Stimulated activated CD4-positive, alpha-beta T cell treated with anti-CD3 and anti-CD28 coated beads, TNF-alpha, amount 100 ng/mL, for 1 hour (primary cell): ENCODE results near the gene CBX2.

Experiments
- DNase-seq, 3 donors: peaks; one replicate each; pipeline ENCODE4 v3.0.0-alpha.2; 2020; ENCODE audit warnings: low read depth in 3 of 3, low spot score in 1 of 3

The CBX2 gene

DNA sequence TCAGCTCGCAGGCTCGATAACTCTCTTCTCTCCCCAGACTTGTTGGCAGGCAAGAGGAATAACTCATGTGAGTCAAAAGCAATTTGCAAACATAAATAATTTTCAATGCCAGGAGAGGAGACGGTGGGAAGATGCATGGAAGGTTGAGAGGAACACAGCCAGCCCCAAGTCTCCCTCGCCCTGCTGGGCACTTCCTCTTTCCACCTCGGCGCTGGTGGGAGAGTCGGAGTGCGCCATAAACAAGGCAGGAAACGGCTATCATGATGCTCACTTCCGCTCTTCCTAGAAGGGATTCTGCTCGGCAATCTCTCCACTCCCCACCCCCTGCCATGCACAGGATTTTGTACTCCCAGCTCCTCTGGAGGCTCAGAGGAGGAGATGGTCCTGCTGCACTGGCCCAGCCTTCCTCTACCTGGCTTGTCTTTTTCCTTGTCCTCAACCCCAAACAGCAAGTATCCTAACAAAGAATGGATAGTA, 48.3 kb downstream of the CBX2 start:
- DNase-seq, result no peak

DNA sequence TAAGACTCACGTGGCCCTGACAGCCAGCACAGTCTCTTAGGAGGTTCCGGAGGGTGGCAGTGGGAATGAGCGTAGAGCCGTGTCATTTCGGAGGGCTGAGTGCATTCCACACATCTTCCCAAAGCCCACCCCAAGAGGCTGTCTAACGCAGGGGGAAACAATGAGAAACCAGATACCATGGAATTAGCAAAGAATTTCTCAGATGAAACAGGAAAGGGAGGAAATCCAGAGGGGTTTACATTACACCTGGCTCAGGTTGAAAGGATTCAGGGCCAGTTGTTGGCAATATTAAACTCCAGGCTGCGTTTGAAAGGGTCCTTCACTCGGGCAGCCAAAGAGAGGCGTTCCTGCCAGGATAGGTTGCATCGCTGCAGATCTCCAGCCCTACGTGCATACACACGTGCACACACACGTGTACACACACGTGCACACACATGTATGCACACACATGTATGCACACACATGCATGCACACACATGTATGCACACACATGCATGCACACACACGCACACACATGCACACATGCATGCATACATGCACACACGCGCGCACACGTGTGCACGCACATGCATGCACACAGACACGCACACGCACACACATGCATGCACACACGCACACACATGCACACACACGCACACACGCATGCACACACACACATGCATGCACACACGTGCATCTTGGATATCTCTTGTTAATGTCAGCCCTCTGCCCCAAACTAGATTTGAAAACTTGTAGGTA, 49.1 kb downstream of the CBX2 start:
- no peak for DNase-seq

DNA sequence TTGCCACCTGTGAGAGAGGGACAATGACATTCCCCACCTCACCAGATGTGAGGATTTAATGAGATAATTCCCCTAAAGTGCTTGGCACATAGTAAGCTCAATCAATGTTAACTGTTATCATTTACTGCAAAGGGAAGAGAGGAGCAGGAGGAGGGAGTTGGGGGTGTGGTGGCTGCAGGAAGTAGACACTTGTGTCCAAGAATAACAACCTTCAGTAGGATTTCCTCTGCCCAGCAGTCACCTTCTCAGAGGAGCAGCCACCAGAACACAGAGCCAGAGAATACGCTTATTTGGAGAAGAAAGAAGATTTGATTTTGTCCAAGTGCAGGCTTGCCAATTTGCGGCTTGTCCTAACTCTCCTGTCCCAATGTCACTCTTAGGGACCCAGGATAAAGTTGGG, 51.1 kb downstream of the CBX2 start:
- no peak for DNase-seq

DNA sequence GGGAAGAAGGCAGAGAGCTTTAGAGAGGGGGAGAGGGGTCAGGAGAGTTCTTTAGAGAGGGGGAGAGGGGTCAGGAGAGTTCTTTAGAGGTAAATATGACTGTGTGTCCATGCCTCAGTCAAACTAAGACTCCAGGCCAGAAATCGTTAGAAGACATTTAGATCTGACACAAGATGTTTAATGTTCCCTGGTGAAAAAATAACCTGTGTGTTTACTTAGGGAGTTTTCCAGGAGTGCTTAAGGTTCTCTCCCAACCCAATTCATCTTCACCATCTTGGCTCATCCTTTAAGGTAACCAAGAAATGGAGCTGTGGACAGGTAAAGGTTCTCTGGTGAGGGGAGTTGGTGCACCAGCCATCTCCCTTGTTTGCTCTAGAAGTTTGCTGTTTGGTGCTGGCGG, 51.5 kb downstream of the CBX2 start:
- DNase-seq, result no peak

DNA sequence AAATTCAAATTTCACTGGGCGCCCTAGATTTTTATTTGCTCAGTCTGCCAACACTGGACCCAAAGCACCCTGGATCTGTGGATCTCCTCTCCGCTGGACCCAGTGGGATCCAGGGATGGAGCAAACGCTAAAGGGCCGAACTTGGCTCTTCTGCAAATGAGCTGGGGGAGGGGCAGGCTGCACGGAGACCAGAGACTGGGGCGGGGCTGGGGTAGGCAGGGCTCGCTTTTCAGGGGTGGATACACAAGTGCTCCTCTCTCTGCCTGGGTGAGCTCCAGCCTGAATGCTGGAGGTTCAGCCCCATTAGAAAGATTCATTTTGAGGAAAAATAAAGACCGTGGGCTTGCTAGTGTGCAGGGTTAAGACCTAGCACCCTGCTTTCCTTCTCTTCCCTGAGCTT, 52.4 kb downstream of the CBX2 start:
- no peak for DNase-seq

DNA sequence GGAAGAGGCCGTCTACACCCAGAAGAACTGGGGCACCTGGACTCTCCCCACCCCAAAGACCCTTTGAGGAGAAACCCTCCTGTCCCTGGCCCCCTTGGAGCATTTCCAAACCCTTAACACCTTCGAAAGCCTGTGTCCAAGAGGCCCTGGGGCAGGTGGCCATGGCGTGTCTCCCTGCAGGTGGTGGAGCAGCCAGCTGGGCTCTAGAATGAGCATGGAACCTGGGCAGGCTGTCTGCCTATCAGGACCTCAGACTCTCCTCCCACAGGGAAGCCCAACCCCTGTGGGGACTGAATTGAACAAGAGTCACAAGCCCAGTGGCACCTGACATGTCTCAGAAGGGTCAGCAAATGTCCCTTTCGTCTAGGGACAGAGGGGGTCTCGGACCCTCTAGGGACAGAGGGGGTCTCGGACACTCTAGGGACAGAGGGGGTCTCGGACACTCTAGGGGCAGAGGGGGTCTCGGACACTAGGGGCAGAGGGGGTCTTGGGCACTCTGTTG, 52.9 kb downstream of the CBX2 start:
- DNase-seq, result no peak

DNA sequence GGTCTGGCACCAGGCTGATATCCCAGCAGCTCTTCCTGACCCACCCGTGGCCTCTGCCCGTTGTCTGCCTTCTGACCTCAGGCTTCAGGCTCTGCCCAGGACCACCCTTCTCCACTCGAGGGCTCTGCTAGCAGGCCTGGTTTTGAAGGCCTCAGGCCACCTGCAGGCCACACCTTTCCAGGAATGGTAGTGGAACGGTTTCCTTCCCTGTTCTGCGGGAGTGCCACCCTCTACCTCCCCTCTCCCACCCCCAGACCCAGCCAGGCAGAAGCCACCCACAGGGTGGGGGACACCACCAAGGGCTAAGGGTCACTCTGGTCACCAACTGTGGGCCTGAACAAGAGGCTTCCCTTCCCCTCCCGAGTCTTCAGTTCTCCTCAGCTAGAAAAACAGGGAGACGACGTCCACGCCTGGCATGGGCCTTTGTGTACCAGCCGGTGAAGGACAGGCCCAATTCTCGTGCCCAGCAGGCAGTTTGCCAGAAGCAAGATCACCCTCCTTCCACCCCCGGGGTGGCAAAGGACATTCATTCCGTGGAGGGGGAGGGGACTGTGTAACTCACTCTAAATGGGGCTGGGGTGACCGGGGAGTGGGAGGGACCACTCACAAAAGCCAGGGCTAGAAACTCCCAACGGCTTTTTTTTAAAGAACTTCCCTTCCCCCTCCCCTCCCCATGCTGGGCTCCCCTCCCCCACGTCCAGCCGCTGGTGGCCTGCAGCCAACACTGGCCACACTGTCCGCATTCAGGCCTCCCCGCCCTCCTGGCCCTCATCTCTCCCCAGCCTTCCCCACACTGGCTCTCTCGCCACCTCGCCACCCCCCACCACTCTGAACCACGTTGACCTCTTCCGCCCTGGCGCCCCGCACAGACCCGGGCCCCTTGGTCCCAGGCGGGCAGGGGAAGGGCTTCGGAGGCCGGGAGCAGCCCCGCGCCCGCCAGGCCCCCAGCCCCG, 53.6 kb downstream of the CBX2 start:
- DNase-seq, result no peak

DNA sequence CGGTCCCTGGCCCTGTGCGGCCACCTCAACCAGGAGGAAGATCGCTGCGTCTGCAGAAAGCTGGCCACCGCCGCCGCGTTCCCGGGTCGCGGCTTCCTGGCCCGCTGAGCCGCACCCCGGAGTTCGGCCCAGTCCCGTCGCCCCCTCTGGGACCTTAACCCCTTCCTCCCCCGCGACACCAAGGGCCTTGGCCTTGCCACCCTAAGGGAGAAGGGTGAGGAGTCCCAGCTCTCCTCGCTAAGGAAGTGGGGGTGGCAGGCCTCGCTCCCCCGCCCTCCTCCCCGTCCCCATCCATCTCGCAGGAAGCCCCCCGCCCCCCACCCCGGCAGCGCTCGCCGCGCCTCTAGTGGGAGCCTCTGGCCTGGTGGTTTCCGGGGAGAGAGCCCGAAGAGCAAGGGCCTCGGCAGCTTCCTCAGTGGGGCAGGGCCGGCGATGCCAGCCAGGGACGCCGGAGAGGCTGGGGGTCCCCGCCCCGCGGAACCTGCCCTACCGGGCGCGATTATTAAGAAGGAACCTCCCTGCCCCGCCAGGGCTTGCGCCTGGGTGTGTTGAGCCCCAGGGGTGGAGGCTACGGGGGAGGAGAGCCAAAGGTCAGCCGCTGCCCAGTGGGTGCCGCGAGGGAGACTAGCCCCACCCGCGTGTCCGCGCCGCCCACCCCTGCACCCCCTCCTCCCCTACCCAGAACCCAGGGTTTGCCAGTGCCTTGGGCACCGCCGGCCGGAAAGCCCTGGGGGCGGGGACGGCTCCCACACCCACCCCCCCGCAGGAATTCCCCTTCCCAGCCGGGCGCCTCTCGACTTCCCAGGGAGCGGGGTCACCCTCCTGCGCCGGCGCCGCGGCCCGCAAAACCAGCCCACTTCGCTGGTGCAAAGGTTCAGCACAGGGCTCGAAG, 54.5 kb downstream of the CBX2 start:
- DNase-seq, result no peak

DNA sequence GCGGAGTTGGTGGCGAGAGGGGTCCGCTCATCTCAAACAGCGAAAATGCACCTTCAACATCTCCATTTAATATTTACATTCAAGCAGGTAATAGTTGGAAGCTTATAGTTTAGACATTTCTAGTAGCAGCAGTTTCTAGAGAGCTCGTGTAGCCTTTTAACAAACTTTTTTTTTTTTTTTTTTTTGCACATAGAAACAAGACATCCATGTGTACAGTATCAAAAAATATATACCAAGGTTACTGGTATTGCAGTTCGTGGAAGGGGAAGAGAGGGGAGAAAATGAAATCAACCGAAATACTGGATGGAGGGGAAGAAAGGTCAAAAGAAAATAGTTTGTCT, 55.1 kb downstream of the CBX2 start:
- DNase-seq, result no peak

DNA sequence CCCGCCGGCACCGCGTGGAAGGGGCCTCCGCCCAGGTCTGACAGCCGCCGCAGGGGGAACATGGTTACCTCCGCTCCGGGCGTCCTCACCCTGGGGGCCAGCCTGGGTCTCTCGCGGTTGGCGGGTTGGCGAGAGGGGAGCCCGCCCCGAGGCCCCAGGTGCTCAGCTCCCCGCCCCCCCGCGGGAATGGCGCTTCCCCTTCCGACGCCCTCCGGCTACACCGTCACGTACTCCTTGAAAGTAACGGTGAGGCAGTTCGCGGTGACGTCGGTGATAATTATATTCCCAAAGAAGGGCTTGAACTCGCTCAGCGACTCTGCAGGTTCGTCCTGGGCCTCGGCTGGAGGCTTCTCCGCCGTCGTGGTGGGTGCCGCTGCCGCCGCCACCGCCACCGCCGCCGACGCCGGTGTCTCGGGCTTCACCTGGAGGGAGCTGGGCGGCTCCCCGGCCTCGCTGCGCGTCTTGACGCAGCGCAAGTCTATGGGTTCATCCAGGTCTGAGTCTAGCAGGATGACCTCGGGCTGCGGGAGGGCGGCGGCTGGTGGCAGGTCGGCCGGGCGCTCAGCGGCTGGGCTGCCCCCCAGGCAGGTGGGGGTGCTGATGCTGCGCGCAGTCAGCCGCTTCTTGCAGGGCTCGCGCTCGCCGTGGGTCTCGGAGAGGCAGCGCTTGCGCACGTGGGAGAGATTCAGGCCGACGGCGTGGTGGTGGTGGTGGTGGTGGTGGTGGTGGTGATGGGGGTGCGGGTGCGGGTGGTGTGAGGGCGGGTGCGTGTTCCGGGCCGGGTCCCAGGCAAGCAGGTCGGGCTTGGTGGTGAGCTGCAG, 56.0 kb downstream of the CBX2 start:
- no peak for DNase-seq

DNA sequence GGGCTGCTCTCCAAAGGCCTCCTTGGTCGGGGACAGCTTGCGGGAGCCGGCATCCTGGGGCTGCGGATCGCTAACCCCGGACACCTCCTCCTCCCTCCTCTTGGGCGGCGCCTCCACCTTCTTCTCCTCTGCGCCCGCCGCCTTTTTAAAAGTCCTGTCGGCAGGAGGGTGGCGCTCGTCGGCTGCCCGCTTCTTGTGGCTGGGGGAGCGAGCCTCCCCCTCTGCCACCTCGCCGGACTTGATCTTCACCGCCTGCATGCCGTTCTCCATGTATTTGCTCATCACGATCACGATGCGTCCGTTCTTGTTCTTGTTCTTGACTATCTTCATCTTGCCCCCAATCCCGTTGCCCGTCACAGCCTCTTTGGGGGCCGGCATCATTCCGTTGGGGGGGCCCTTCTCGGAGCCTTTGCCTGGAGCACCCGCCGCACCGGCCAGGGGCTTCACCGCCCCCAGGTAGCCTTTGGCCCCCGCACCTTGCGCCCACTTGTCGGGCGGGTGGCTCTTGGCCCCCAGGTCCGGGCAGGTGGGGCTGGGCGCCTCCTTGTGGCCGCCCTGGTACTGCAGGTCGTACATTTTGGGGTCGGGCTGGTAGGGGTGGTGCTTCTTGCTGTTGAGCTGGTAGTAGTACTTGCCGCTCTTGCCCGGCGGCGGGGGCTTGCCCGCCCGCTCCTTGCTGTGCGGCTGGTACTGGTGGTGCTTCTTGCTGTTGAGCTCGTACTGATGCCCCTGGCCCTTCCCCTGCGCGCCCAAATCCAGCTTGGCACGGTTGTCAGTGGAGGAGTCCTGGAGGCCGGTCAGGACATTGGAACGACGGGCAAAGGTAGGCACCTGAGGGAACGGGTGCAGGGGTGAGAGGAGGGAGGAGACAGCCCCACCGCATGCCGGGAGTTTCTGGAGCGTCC, 56.9 kb downstream of the CBX2 start:
- DNase-seq, result no peak

DNA sequence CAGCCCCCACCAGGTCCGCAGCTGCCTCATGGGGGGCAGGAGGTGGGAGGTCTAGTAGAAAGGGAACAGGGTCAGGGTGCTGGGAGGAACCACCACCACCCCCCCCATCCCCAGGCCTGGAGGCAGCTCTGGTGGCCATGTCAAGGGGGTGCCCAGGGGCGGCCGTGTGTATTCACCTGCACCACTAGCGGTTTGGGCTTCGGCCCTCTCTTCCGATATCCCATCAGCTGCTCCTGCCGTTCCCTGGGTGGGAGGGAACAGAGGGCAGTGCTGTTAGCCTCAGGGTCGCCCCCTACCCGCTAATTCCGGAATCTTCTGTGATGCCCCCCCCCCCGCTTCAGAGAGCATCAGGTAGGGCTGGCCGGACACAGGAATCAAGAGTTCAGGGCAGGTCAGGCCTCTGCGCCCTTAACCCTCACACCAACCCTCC, 57.5 kb downstream of the CBX2 start:
- DNase-seq, result no peak

DNA sequence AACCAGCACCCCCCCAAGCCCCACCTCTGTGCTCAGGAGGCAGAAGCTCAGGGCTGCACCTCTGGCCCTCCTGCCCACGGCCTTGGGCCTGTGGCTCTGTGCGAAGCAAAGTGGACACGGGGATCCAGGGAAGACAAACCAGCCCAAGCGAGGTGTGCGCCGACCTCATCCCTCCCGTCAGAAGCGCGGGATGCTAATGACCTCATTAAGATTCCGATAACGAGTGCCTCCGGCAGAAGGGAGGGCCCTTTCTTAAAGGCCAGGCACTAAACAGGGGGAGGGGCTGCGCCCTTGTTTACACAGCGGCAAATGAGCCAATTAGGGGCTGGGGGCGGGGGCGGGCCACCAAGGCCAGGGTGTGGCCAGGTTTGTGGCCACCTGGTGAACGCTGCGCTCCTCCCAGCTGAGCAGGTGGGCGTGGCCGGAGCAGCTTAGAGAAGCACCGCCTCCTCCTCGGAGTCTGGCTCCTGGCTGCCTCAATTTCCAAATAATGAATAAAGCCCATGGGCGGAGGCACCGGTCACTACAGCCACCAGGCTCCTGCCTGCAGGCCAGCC, 58.1 kb downstream of the CBX2 start:
- DNase-seq, result no peak

DNA sequence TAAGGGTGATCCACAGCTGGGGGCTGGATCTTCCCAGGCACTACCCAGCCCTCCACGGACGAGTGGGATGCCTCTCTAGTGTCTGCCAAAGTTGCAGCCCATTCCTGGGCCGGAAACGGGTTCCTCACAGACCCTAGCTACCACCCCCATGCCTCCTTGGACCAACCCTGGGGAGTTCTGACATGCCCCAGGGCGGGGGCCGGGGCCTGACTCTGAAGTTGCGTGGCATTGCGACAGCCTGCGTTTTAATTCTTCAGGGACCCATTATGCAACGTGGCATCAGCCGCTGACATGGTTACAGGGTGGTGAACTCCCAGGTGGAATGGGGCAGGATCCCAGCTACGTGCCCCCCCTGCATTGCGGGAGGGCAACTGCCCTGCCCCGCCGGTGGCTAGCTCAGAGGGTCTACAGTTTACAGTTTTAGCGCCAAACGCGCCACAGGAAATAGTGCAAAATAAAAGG, 58.6 kb downstream of the CBX2 start:
- DNase-seq, result no peak

DNA sequence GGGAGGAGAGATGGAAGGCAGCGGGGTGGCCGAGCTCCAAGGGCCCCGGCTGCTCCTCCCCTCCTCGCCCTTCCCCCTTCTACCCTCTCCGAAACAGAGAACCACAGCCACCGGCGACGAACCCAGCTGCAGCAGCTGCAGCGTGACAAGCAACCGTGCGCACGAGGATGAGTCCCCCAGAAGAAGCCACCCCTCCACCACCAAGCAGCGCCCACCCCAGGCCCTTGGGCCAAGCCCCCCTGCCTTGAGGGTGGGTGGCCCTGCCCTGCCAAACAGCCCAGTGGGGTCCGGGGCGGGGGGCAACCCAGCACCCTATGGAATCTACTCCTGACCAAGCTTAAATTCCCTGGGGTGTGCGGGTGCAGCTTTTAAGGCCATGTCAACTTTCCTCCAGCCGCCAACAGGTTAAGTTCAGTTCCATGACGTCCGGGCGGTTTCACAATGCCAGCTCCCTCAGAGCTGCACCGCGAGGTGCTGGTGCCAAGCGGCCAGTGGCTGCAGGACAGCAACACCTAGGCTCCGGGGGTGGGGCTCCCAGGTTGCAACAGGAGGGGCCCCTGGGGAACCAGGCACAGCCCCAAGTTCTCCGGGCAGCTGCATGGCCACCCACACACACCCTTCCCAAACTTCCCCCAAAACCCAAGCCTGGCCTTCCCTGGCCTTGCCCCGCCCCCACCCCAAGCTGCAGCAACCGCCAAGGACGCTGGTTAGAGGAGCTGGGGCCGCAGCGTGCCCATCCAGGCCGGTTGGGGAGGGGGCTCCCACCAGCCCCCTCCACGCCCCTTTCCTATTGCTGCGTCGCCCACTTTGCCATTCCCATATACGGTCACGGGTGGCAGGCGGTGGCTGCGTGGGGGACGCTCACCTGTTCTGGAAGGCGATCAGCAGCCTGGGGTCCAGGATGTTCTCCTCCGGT, 59.3 kb downstream of the CBX2 start:
- DNase-seq, result no peak
